K562 (cell line): ENCODE data around the gene KDM2B. TPM values are rescaled to one million over a fixed set of nuclear protein-coding genes. Genes with fewer than 3 reads are reported as not detected.
A peak's percentile ranks its signal among the peaks of the same experiment; 100 is the strongest.

Experiments used
- CBX1 ChIP-seq: sonication (generic); IDR thresholded peaks from 2 replicates; pipeline ENCODE4 v1.6.1; 2016; ENCODE audit warnings: antibody characterized with exemption, low read depth, mild to moderate bottlenecking
- CLOCK ChIP-seq: fragments of 250-450 bp; sonication (Bioruptor Pico); IDR thresholded peaks from 2 replicates; pipeline ENCODE4 v1.4.0; 2020; ENCODE audit warnings: mild to moderate bottlenecking, moderate library complexity, borderline replicate concordance
- E2F3 ChIP-seq: fragments of 250-450 bp; sonication (Bioruptor Pico); IDR thresholded peaks from 2 replicates; pipeline ENCODE4 v1.4.0; 2020; ENCODE audit warnings: mild to moderate bottlenecking
- ETS2 ChIP-seq: IDR thresholded peaks from 2 replicates; pipeline ENCODE4 v1.6.1; 2016; ENCODE audit warnings: borderline replicate concordance, missing genetic modification characterization, mild to moderate bottlenecking, moderate library complexity, missing compliant biosample characterization; ENCODE audit not compliant: poor library complexity, severe bottlenecking
- HMG20A ChIP-seq: fragments of 450-650 bp; formaldehyde crosslinking; conservative IDR thresholded peaks from 2 replicates; pipeline ENCODE4 v1.4.0; 2020; ENCODE audit warnings: mild to moderate bottlenecking, mixed read lengths
- HMGN3 ChIP-seq: IDR thresholded peaks from 2 replicates; pipeline ENCODE4 v1.6.1; 2011; ENCODE audit warnings: borderline replicate concordance, low read depth, mild to moderate bottlenecking, mixed read lengths, low read length; ENCODE audit not compliant: insufficient read length; ENCODE audit errors: extremely low read depth
- JUN ChIP-seq, 2 experiments: sonication (generic) in 1 of 2; formaldehyde crosslinking in 1 of 2; IDR thresholded peaks; 2 replicates each; pipeline versions ENCODE4 v1.6.1 to v1.8.0; 2012 to 2022; ENCODE audit warnings: borderline replicate concordance in 2 of 2, mild to moderate bottlenecking in 2 of 2, improper control_type of control experiment in 1 of 2, low read depth in 1 of 2, low read length in 1 of 2, missing genetic modification reagents in 1 of 2
- KDM5B ChIP-seq: fragments of 200-600 bp; sonication (generic); IDR thresholded peaks from 2 replicates; pipeline ENCODE4 v1.6.1; 2012; ENCODE audit warnings: low read depth, mild to moderate bottlenecking, moderate library complexity, low read length, control low read depth, inconsistent platforms; ENCODE audit not compliant: insufficient replicate concordance
- MAFF ChIP-seq: IDR thresholded peaks from 2 replicates; pipeline ENCODE4 v1.6.1; 2012; ENCODE audit warnings: low read length, improper control_type of control experiment
- PHF8 ChIP-seq: fragments of 200-600 bp; sonication (generic); IDR thresholded peaks from 2 replicates; pipeline ENCODE4 v1.6.1; 2012; ENCODE audit warnings: mixed run types, mild to moderate bottlenecking, inconsistent platforms, low read length, moderate library complexity, borderline replicate concordance
- RHOXF2B ChIP-seq: fragments of 250-450 bp; sonication (Bioruptor Pico); conservative IDR thresholded peaks from 2 replicates; pipeline ENCODE4 v1.5.1; 2021
- STAT5A ChIP-seq: IDR thresholded peaks from 2 replicates; pipeline ENCODE4 v1.6.1; 2012; ENCODE audit warnings: low read length, inconsistent platforms, borderline replicate concordance
- TCF7 ChIP-seq: sonication (generic); IDR thresholded peaks from 2 replicates; pipeline ENCODE4 v1.6.1; 2016; ENCODE audit warnings: antibody characterized with exemption, borderline replicate concordance
- TRIM24 ChIP-seq, 2 experiments: fragments of 450-650 bp; IDR thresholded peaks; 2 replicates each; pipeline ENCODE4 v1.6.1; 2016
- ZBTB1 ChIP-seq: sonication (generic); formaldehyde crosslinking; IDR thresholded peaks from 2 replicates; pipeline ENCODE4 v1.8.1; 2023; ENCODE audit warnings: missing genetic modification reagents, low read depth, mild to moderate bottlenecking, borderline replicate concordance
- ZBTB7A ChIP-seq: IDR thresholded peaks from 2 replicates; pipeline ENCODE4 v1.6.1; 2011; ENCODE audit warnings: low read depth, mild to moderate bottlenecking, low read length, moderate library complexity, borderline replicate concordance; ENCODE audit not compliant: control insufficient read depth
- ZNF175 ChIP-seq: fragments of 200-800 bp; sonication (Bioruptor generic); IDR thresholded peaks from 2 replicates; pipeline ENCODE4 v1.6.1; 2016; ENCODE audit warnings: low read depth, mild to moderate bottlenecking, missing genetic modification characterization, missing compliant biosample characterization
- ZNF274 ChIP-seq: IDR thresholded peaks from 2 replicates; pipeline ENCODE4 v1.6.1; 2011; ENCODE audit warnings: low read depth, mild to moderate bottlenecking, low read length, moderate library complexity, borderline replicate concordance
- ZNF280B ChIP-seq: fragments of 250-450 bp; sonication (Bioruptor Pico); IDR thresholded peaks from 2 replicates; pipeline ENCODE4 v1.5.1; 2021; ENCODE audit warnings: mild to moderate bottlenecking
- ZNF766 ChIP-seq: fragments of 200-800 bp; sonication (Bioruptor generic); conservative IDR thresholded peaks from 2 replicates; pipeline ENCODE4 v1.6.1; 2016; ENCODE audit warnings: missing genetic modification characterization, missing compliant biosample characterization
- polyA plus RNA-seq, 8 experiments: library from polyadenylated mRNA; depleted of rRNA in 4 of 8; stranded (reverse) in 5 of 8; unstranded in 3 of 8; fragments of >200 nt; fragmentation: Nextera tagmentation in 2 of 8; fragmentation: Illumina TruSeq in 1 of 8; extraction: Ambion mirVana in 2 of 8; extraction: Trizol in 1 of 8; gene quantifications; 2 replicates each; pipeline versions ENCODE4 v1.2.1 to v1.2.3, GENCODE V29; 2011 to 2014; ENCODE audit warnings: inconsistent platforms in 1 of 8, missing spikeins in 1 of 8
- total RNA-seq, 7 experiments: library from RNA; depleted of rRNA in 6 of 7; stranded (reverse); fragments of >200 nt in 6 of 7; fragmentation: Illumina TruSeq in 2 of 7; extraction: Trizol in 2 of 7; gene quantifications; 2 replicates each; pipeline versions ENCODE4 v1.2.1 to v1.2.3, GENCODE V29; 2011 to 2021; ENCODE audit warnings: low replicate concordance in 1 of 7
- TF ChIP-seq, protein P1 (sequence below): fragments of 250-450 bp; sonication (Bioruptor Pico); IDR thresholded peaks from 2 replicates; pipeline ENCODE4 v1.4.0; 2020; ENCODE audit warnings: mild to moderate bottlenecking

The KDM2B gene
- total and polyA plus RNA-seq, 9 of the 15 experiments (the other 6 are each of a cell fraction or from before 2014, with no cell fraction given), result 7.4 to 50.5 (median 22.5) TPM

- TF ChIP-seq ZNF280B (no peak), STAT5A (no peak), ZNF766 (CRISPR knock-in tag) (no peak), ZBTB7A (peak; percentile 66; the same call in 1 of the 2 replicates), HMGN3 (peak; percentile 75), TCF7 (no peak), ZNF175 (CRISPR knock-in tag) (no peak), E2F3 (CRISPR knock-in tag) (peak; percentile 84), JUN (IDR thresholded peaks at IDR 0.05; ENCODE audit: borderline replicate concordance, low read depth, low read length) (no peak), JUN (CRISPR knock-in tag; IDR thresholded peaks at IDR 0.05; ENCODE audit: borderline replicate concordance) (peak; percentile 59; the same call in 1 of the 2 replicates), CLOCK (CRISPR knock-in tag) (no peak), ZBTB1 (CRISPR knock-in tag) (peak; percentile 42; the same call in 1 of the 2 replicates), ETS2 (tag) (no peak), KDM5B (peak; percentile 42), TRIM24 (IDR thresholded peaks at IDR 0.05) (no peak), MAFF (no peak), RHOXF2B (CRISPR knock-in tag) (no peak), HMG20A (no peak), ZNF274 (no peak), CBX1 (no peak), PHF8 (peak; percentile 66; the same call in 1 of the 2 replicates)
- TF ChIP-seq, protein P1, sequence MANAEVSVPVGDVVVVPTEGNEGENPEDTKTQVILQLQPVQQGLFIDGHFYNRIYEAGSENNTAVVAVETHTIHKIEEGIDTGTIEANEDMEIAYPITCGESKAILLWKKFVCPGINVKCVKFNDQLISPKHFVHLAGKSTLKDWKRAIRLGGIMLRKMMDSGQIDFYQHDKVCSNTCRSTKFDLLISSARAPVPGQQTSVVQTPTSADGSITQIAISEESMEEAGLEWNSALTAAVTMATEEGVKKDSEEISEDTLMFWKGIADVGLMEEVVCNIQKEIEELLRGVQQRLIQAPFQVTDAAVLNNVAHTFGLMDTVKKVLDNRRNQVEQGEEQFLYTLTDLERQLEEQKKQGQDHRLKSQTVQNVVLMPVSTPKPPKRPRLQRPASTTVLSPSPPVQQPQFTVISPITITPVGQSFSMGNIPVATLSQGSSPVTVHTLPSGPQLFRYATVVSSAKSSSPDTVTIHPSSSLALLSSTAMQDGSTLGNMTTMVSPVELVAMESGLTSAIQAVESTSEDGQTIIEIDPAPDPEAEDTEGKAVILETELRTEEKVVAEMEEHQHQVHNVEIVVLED (CRISPR knock-in tag), result peak; percentile 11; the same call in 1 of the 2 replicates
Measured at GRCh38 chr12:121466794-121467637, 113.8 kb downstream of the KDM2B start (continued).
